ENCODE measurements around the gene ABLIM2.

GRCh38 chr4:7924163-7924562 is 234.4 kb downstream of the ABLIM2 start:
- TF ChIP-seq BACH1 (IDR thresholded peaks at IDR 0.05; ENCODE audit: low read length) (no peak), POLR2AphosphoS5 (IDR thresholded peaks at IDR 0.05; ENCODE audit: low read depth, low read length) (no peak), CTCF (IDR thresholded peaks at IDR 0.05; ENCODE audit: control extremely low read depth in 1 of 3, insufficient read depth in 1 of 3, low read depth in 1 of 3, low read length in 3 of 3) (no peak), RAD21 (IDR thresholded peaks at IDR 0.05 in 1 of 2, conservative IDR thresholded peaks at IDR 0.05 in 1 of 2; ENCODE audit: low read depth in 2 of 2, low read length in 2 of 2) (no peak), SP4 (IDR thresholded peaks at IDR 0.05; ENCODE audit: low read length) (no peak), EP300 (IDR thresholded peaks at IDR 0.05; ENCODE audit: borderline replicate concordance in 1 of 2, low read depth in 2 of 2, low read length in 2 of 2) (no peak), ASH2L (IDR thresholded peaks at IDR 0.05; ENCODE audit: low read length) (no peak), POLR2A (IDR thresholded peaks at IDR 0.05; ENCODE audit: control extremely low read depth in 1 of 2, low read depth in 2 of 2, low read length in 2 of 2) (no peak), RNF2 (IDR thresholded peaks at IDR 0.05; ENCODE audit: borderline replicate concordance, low read depth, low read length, missing control alignments, poor library complexity, severe bottlenecking) (no peak), BRCA1 (IDR thresholded peaks at IDR 0.05; ENCODE audit: low read depth, low read length) (no peak), CHD7 (IDR thresholded peaks at IDR 0.05; ENCODE audit: insufficient replicate concordance, low read length) (no peak), GTF2F1 (IDR thresholded peaks at IDR 0.05; ENCODE audit: borderline replicate concordance, low read depth, low read length) (no peak), NRF1 (IDR thresholded peaks at IDR 0.05; ENCODE audit: low read depth, low read length) (no peak), TAF1 (IDR thresholded peaks at IDR 0.05; ENCODE audit: low read depth, low read length) (no peak)

Measured in H1 (cell line).